H1 (cell line): ENCODE data around the gene DRC3. TPM values are rescaled to one million over a fixed set of nuclear protein-coding genes. Genes with fewer than 3 reads are reported as not detected.

Experiments
- CTCF ChIA-PET: fragments of 300-600 bp; sonication (Branson Sonifier 250); formaldehyde crosslinking; loops from one replicate; lab custom pipeline; 2021; ENCODE audit not compliant: partially characterized antibody; lab: Charles Lee
- POLR2A ChIA-PET: fragments of 300-600 bp; sonication (Branson Sonifier 250); formaldehyde crosslinking; loops from one replicate; lab custom pipeline; 2021; ENCODE audit warnings: inconsistent platforms; ENCODE audit not compliant: partially characterized antibody; lab: Charles Lee
- DNase-seq, 2 experiments: peaks; one replicate each; pipeline versions ENCODE4 v3.0.0 to v3.0.0-alpha.2; 2010 to 2022; ENCODE audit warnings: low spot score in 2 of 2, low read depth in 1 of 2, mixed read lengths in 1 of 2
- FAIRE-seq: peaks from 2 replicates; lab custom pipeline; 2011; peaks lifted over from hg19 to GRCh38; lab: Jason Lieb, UNC
- H2AFZ ChIP-seq: 2 replicates; pipeline ENCODE4 v1.8.1; 2012; ENCODE audit warnings: low read length, inconsistent platforms
- H2AK5ac ChIP-seq: 2 replicates; pipeline ENCODE4 v1.6.1; 2013; ENCODE audit warnings: low read depth, low read length
- H2BK120ac ChIP-seq: replicated peaks from 2 replicates; pipeline ENCODE3; 2013; ENCODE audit warnings: low read depth, low read length, inconsistent platforms
- H2BK12ac ChIP-seq: 2 replicates; pipeline ENCODE4 v1.6.1; 2013; ENCODE audit warnings: low read depth, low read length
- H2BK15ac ChIP-seq: 2 replicates; pipeline ENCODE4 v1.6.1; 2013; ENCODE audit warnings: low read length
- H2BK20ac ChIP-seq: 2 replicates; pipeline ENCODE4 v1.6.1; 2013; ENCODE audit warnings: low read length
- H2BK5ac ChIP-seq: 2 replicates; pipeline ENCODE4 v1.6.1; 2013; ENCODE audit warnings: low read depth, low read length
- H3K14ac ChIP-seq: 2 replicates; pipeline ENCODE4 v1.6.1; 2013; ENCODE audit warnings: inconsistent platforms; ENCODE audit not compliant: insufficient read length
- H3K18ac ChIP-seq: 2 replicates; pipeline ENCODE4 v1.6.1; 2013; ENCODE audit warnings: low read length; ENCODE audit errors: extremely low read depth
- H3K23ac ChIP-seq: 2 replicates; pipeline ENCODE4 v1.6.1; 2013; ENCODE audit warnings: inconsistent platforms; ENCODE audit not compliant: insufficient read length
- H3K23me2 ChIP-seq: 2 replicates; pipeline ENCODE4 v1.6.1; 2013; ENCODE audit warnings: low read depth, low read length
- H3K27ac ChIP-seq: 2 replicates; pipeline ENCODE4 v1.6.1; 2011; ENCODE audit warnings: low read depth, low read length, inconsistent platforms
- H3K27me3 ChIP-seq, 4 experiments: replicated peaks in 1 of 4; 1 replicate in 1 of 4; 2 replicates in 3 of 4; pipeline versions ENCODE4 v1.6.1 to v1.8.1; 2011 to 2013; ENCODE audit warnings: low read length in 3 of 4, mild to moderate bottlenecking in 3 of 4, inconsistent platforms in 2 of 4, mixed read lengths in 2 of 4, moderate library complexity in 1 of 4; ENCODE audit not compliant: control insufficient read depth in 3 of 4, insufficient read depth in 3 of 4; ENCODE audit errors: extremely low read depth in 1 of 4
- H3K36me3 ChIP-seq, 4 experiments: 2 replicates each; pipeline versions ENCODE4 v1.6.1 to v1.8.1; 2011 to 2013; ENCODE audit warnings: mild to moderate bottlenecking in 4 of 4, low read length in 3 of 4, moderate library complexity in 2 of 4, control low read depth in 1 of 4, inconsistent platforms in 1 of 4; ENCODE audit not compliant: insufficient read depth in 4 of 4, control insufficient read depth in 2 of 4
- H3K4ac ChIP-seq: replicated peaks from 2 replicates; pipeline ENCODE3; 2013; ENCODE audit warnings: low read length, low read depth, mixed read lengths, inconsistent platforms; ENCODE audit not compliant: insufficient read length
- H3K4me1 ChIP-seq, 4 experiments: replicated peaks in 1 of 4; 1 replicate in 1 of 4; 2 replicates in 3 of 4; pipeline versions ENCODE4 v1.6.1 to v1.8.1; 2011 to 2013; ENCODE audit warnings: low read length in 3 of 4, inconsistent platforms in 2 of 4, mixed read lengths in 1 of 4; ENCODE audit not compliant: insufficient read depth in 4 of 4, control insufficient read depth in 3 of 4
- H3K4me2 ChIP-seq, 2 experiments: 2 replicates each; pipeline versions ENCODE4 v1.6.1 to v1.8.1; 2011 to 2013; ENCODE audit warnings: low read depth in 2 of 2, low read length in 2 of 2, control low read depth in 1 of 2, inconsistent platforms in 1 of 2, mild to moderate bottlenecking in 1 of 2; ENCODE audit not compliant: insufficient read depth in 1 of 2
- H3K4me3 ChIP-seq, 4 experiments: fragments of 200-600, 300-600 bp in 1 of 4; sonication (generic), shearing (Covaris generic), sonication (Bioruptor Twin) in 1 of 4; 2 replicates each; pipeline versions ENCODE4 v1.5.1 to v1.8.1; 2011 to 2016; ENCODE audit warnings: low read length in 4 of 4, low read depth in 3 of 4, control low read depth in 2 of 4, inconsistent platforms in 2 of 4, mild to moderate bottlenecking in 2 of 4, mixed read lengths in 1 of 4, moderate library complexity in 1 of 4; ENCODE audit not compliant: insufficient read depth in 2 of 4; ENCODE audit errors: extremely low read depth in 1 of 4
- H3K56ac ChIP-seq: replicated peaks from 2 replicates; pipeline ENCODE3; 2013; ENCODE audit warnings: low read depth, mild to moderate bottlenecking, mixed read lengths, low read length, inconsistent platforms; ENCODE audit not compliant: insufficient read length
- H3K79me1 ChIP-seq: 2 replicates; pipeline ENCODE4 v1.6.1; 2013; ENCODE audit warnings: low read depth, low read length, control low read depth
- H3K79me2 ChIP-seq, 2 experiments: 2 replicates each; pipeline versions ENCODE4 v1.6.1 to v1.8.1; 2012 to 2013; ENCODE audit warnings: low read length in 2 of 2, mild to moderate bottlenecking in 2 of 2, inconsistent platforms in 1 of 2; ENCODE audit not compliant: insufficient read depth in 2 of 2, control insufficient read depth in 1 of 2
- H3K9ac ChIP-seq, 4 experiments: replicated peaks in 1 of 4; 1 replicate in 1 of 4; 2 replicates in 3 of 4; pipeline versions ENCODE4 v1.6.1 to v1.8.1; 2011 to 2013; ENCODE audit warnings: low read depth in 3 of 4, low read length in 3 of 4, control low read depth in 2 of 4, mild to moderate bottlenecking in 2 of 4, moderate library complexity in 2 of 4, inconsistent platforms in 1 of 4; ENCODE audit errors: extremely low read depth in 1 of 4
- H3K9me3 ChIP-seq, 2 experiments: 2 replicates each; pipeline versions ENCODE4 v1.6.1 to v1.8.1; 2012 to 2013; ENCODE audit warnings: mild to moderate bottlenecking in 2 of 2, moderate library complexity in 2 of 2, control low read depth in 1 of 2, inconsistent platforms in 1 of 2, low read depth in 1 of 2, low read length in 1 of 2, mixed read lengths in 1 of 2; ENCODE audit not compliant: insufficient read depth in 2 of 2
- H4K20me1 ChIP-seq, 2 experiments: replicated peaks in 1 of 2; 2 replicates each; pipeline versions ENCODE3 to v1.8.1; 2011 to 2013; ENCODE audit warnings: inconsistent platforms in 2 of 2, low read length in 2 of 2, mild to moderate bottlenecking in 1 of 2; ENCODE audit not compliant: insufficient read depth in 2 of 2, control insufficient read depth in 1 of 2
- H4K5ac ChIP-seq: 2 replicates; pipeline ENCODE4 v1.6.1; 2013; ENCODE audit warnings: low read length, low read depth, mixed read lengths, inconsistent platforms; ENCODE audit not compliant: insufficient read length
- H4K8ac ChIP-seq: 2 replicates; pipeline ENCODE4 v1.8.0; 2013; ENCODE audit warnings: mild to moderate bottlenecking, moderate library complexity, low read length, inconsistent platforms; ENCODE audit not compliant: insufficient read depth; ENCODE audit errors: extremely low read depth
- H4K91ac ChIP-seq: replicated peaks from 2 replicates; pipeline ENCODE3; 2013; ENCODE audit warnings: low read length, mixed read lengths, inconsistent platforms; ENCODE audit not compliant: insufficient read length
- WGBS, 2 experiments: shearing (Covaris generic) in 1 of 2; methylation state at CpG; one replicate each; pipeline versions ENCODE4 v1.1.6 to v1.1.7; 2013 to 2015; ENCODE audit warnings: low lambda C conversion rate in 2 of 2, mixed read lengths in 2 of 2, inconsistent platforms in 1 of 2, low coverage in 1 of 2, missing lambda C conversion rate in 1 of 2; ENCODE audit not compliant: insufficient replicate concordance in 2 of 2, insufficient coverage in 1 of 2, insufficient read length in 1 of 2; ENCODE audit errors: extremely low coverage in 1 of 2, missing lambda C conversion rate in 1 of 2; 5-methylcytosine and 5-hydroxymethylcytosine counted together
- polyA plus RNA-seq, 7 experiments: library from polyadenylated mRNA; depleted of rRNA in 3 of 7; stranded (reverse) in 5 of 7; unstranded in 2 of 7; fragments of >200 nt in 5 of 7; fragments of 200-250 nt in 2 of 7; gene quantifications; 1 replicate in 5 of 7; 2 replicates in 1 of 7; 4 replicates in 1 of 7; pipeline versions ENCODE4 v1.2.1 to v1.2.3, GENCODE V29; 2011 to 2013; ENCODE audit warnings: missing spikeins in 2 of 7, mixed read lengths in 2 of 7
- total RNA-seq: library from RNA; stranded (reverse); fragmentation: NEBNext Ultra II Directional; extraction: Animal tissue kit (Norgen Biotek cat#: 25700); gene quantifications from 2 replicates; pipeline ENCODE4 v1.2.1, GENCODE V29; 2021

The DRC3 gene
- total and polyA plus RNA-seq, 2 of the 8 experiments (the other 6 are each of a cell fraction or from before 2014, with no cell fraction given): 0.59 TPM; not detected in 1

- H3K4ac ChIP-seq: no peak overlapping the region
- H2AK5ac ChIP-seq: no peak overlapping the region
- DNase-seq (no peak), FAIRE-seq (no peak)
- no peaks in the 10 kb centered on the region for H3K23me2 ChIP-seq
- H2BK15ac ChIP-seq: no peak overlapping the region
- H3K79me2 ChIP-seq: no peaks in the 10 kb centered on the region
- H3K56ac ChIP-seq: no peak overlapping the region
- no peak overlapping the region for H4K5ac ChIP-seq
- no peak overlapping the region for H3K4me3 ChIP-seq
- no peak overlapping the region for H2AFZ ChIP-seq
- H3K23ac ChIP-seq: no peak overlapping the region
- H3K9me3 ChIP-seq: no peaks in the 10 kb centered on the region
- WGBS, 2 experiments: 86% methylated on average over 11 of the region's 11 CpGs; no CpG with 5 or more reads in 1 of the 2 experiments
- peaks cover 2% of the 10 kb centered on the region; the same call in 1 of the 2 replicates for H3K79me1 ChIP-seq
- H2BK120ac ChIP-seq: no peak overlapping the region
- no peak overlapping the region for H4K8ac ChIP-seq
- no peak overlapping the region for H3K27ac ChIP-seq
- ChIA-PET CTCF (interaction anchor here (0.6 to 5.2 kb wide), 11 partner anchors 7 to 278 kb away, joined by 3 to 28 read pairs (median 3); partner anchors contain the start of genes ATPAF2 and GID4), POLR2A (no interaction called here)
- H3K4me1 ChIP-seq: no peaks in the 10 kb centered on the region
- H3K27me3 ChIP-seq: no peaks in the 10 kb centered on the region; a peak in 1 of 7 replicates
- H4K91ac ChIP-seq: no peak overlapping the region
- no peaks in the 10 kb centered on the region for H4K20me1 ChIP-seq
- H3K36me3 ChIP-seq: no peaks in the 10 kb centered on the region; a peak in 1 of 8 replicates
- no peak overlapping the region for H2BK20ac ChIP-seq
- H2BK5ac ChIP-seq: no peak overlapping the region
- no peak overlapping the region for H3K9ac ChIP-seq
- H3K14ac ChIP-seq: no peak overlapping the region
- no peak overlapping the region for H2BK12ac ChIP-seq
- H3K4me2 ChIP-seq: no peak overlapping the region
- no peak overlapping the region for H3K18ac ChIP-seq
Measured at GRCh38 chr17:18025945-18026776, 53.5 kb downstream of the DRC3 start.
